HG02870 (cell line): ENCODE data around the gene MRPS27.

Experiments
- ATAC-seq: cut with Tn5 transposase; IDR thresholded peaks from one replicate; pipeline ENCODE4 v1.9.1; 2021; ENCODE audit warnings: mild to moderate bottlenecking, moderate library complexity; ENCODE audit not compliant: unreplicated experiment

Gene MRPS27

DNA sequence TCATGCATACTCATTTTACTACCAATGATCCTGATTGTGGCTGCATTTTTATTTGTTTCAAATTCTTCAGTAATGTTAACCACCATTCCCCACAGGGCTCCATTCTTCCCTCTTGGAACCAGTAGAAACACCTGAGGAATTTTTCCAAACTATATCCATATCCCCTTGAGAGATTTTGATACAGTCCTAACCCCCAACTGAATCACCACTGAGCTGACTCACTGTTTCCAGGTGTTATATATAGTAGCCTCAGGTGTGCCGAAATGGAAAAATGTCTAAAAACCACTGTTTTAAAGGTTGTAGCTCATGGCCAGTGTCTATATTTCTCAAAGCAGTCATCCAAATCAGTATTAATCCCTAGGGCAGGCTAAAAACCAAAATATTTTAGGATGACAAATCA lies 85.2 kb downstream of the MRPS27 start:
- no peak for ATAC-seq

DNA sequence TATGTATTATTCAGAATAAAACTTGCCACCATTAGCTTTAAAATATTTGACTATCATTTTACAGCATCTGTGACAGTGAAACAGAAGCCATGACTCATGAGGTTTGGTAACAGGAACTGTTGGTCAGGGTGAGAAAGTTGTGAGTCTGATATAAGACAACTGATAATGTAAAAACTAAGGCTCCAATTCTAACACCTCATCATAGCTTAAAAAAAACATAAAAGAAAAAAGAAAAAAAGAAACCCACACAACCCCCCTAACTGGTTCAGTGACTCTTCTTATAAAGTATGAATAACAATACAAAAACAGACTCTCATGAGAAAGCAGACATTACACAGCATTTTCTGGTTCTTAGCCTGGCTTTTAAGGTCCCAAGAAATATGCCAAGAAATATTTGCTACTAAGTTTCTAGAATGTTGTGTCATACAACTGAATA lies 85.8 kb downstream of the MRPS27 start:
- peak; percentile 71 for ATAC-seq

- ATAC-seq = no peak
These were observed 86.2 kb downstream of the MRPS27 start for GRCh38 chr5:72233835-72234234.

GRCh38 chr5:72232838-72233237 lies 87.2 kb downstream of the MRPS27 start:
- ATAC-seq = no peak

DNA sequence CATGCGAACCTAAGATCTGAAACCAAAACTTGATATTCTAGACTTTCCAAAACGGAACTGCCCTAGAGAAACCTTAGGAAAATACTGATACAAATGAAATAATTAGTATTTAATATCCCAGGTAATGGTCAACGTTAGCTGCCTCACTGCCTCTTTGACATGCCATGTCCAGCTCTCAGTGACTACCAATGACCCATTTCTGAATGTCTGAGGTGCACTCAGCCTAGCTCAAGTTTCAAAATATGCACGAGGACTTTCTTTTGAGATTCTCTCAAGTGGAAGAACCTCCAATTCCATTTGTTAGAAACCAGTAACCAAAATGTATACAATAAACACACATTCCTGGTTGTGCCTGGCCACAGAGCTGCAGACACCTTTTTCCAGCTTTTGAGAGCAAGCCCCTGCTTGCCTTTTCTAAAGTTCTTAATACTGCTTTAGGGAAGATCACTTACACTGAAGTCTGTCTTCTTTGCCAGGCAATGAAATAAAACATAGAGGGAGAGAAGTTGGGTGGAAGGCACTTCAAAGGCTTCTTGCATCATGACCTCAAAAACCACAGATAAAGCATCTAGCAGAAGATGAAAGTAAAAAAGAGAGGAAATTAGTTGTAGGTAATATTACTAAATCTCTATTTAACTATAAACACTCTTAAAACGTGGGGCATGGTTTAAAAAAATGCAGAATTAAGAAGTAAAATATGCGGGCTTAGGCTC lies 87.9 kb downstream of the MRPS27 start:
- no peak for ATAC-seq

DNA sequence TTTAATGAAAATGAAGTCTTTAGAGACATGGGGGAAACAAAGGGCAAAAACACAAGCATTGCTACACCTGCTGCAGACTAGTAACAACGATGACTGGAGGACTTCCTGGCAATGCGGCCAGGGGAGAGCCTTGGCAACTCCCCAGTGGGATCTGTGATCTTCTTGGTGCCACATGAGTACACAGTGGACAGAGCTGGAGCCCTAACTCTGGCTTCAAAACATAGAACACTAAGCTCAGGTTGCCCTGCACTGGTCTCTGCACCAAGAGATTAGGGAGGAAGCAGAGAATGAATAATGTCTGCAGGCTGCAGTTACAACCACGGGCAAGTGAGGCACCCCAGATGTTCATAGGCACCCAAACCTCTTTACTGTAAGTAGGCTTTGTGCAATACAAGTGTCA lies 91.1 kb downstream of the MRPS27 start:
- ATAC-seq = no peak

DNA sequence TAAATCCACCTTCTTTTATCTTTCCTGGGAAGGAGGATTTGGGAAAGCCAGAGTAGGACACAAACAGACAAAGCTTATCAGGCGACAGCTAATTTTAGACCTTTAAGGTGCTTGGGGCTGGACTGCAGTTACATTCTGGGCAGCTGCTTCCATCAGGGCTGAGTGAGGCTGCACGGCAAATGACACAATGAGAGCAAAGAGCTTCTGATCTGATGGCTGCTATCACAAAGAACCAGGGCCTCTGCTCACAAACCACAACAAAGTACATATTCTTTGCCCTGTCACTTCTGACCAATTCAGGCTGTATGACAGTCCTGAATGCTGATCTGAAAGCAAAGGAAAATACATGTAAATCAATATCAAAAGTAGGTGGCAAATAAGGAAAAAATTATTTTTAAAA lies 93.1 kb downstream of the MRPS27 start:
- no peak for ATAC-seq

GRCh38 chr5:72225741-72226140 lies 94.3 kb downstream of the MRPS27 start:
- no peak for ATAC-seq

- no peak for ATAC-seq
These were observed 95.0 kb downstream of the MRPS27 start for GRCh38 chr5:72224946-72225463.

- ATAC-seq = no peak
These were observed 96.7 kb downstream of the MRPS27 start for GRCh38 chr5:72223371-72223770.

GRCh38 chr5:72222521-72222920 lies 97.5 kb downstream of the MRPS27 start:
- no peak for ATAC-seq

GRCh38 chr5:72221541-72221940 lies 98.5 kb downstream of the MRPS27 start:
- ATAC-seq = no peak

- no peak for ATAC-seq
These were observed 98.9 kb downstream of the MRPS27 start for GRCh38 chr5:72221099-72221498.

GRCh38 chr5:72216756-72217155 lies 103.3 kb downstream of the MRPS27 start:
- ATAC-seq = no peak

DNA sequence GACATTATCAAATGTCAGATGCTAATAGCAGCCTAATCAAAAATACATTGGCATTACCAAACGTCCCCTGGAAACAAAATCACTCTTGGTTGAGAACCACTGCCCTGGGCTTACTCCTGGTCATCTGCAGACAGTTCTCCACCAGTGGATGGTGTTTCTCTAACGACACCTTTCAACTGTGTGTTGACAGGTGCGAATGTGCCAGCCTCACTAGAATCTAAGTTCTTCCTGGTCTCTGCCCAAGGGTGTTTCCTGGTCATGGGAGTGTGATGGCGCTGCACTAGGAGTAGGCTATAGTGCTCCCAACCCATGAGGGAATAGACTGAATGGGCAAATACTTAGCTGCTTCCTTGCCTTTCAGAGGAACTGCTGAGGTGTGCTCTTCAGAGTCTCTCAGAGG lies 105.9 kb downstream of the MRPS27 start:
- ATAC-seq = no peak

DNA sequence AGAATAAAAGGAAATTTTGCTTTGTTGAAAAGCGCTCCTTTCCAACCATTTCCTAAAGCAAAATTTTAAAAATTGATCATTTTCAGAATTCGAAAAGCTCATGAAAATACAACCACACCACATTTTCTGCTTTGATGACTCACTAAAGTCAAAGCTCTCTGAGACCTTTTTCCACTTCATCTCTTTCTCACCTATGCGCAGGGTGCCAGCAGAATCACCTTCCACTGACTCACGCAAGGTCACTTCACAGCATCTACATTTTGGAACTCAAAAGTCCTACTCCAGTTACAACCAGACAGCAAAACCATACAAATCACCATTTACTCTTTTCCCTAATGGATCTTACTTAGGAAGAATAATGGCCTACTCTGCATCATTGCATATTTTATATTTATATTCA lies 106.6 kb downstream of the MRPS27 start:
- no peak for ATAC-seq

DNA sequence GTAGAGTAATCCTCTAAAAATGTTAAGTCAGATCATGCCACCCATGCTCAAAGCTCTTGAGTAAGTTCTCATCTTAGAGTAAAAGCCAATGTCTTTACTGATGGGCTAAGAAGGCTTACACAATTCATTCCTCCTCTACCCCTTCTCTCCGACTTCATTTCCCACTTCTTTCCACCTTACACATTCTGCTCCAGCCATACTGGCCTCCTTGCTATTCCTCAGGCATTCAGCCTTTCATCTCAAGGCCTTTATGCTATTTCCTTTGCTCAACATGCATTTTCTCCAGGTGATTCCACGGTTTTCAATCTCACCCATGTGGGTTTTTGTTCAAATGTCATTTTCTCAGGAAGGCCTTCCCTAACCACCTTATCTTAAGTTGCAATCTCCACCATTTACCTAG lies 107.9 kb downstream of the MRPS27 start:
- no peak for ATAC-seq

- no peak for ATAC-seq
These were observed 109.0 kb downstream of the MRPS27 start for GRCh38 chr5:72210888-72211678.

DNA sequence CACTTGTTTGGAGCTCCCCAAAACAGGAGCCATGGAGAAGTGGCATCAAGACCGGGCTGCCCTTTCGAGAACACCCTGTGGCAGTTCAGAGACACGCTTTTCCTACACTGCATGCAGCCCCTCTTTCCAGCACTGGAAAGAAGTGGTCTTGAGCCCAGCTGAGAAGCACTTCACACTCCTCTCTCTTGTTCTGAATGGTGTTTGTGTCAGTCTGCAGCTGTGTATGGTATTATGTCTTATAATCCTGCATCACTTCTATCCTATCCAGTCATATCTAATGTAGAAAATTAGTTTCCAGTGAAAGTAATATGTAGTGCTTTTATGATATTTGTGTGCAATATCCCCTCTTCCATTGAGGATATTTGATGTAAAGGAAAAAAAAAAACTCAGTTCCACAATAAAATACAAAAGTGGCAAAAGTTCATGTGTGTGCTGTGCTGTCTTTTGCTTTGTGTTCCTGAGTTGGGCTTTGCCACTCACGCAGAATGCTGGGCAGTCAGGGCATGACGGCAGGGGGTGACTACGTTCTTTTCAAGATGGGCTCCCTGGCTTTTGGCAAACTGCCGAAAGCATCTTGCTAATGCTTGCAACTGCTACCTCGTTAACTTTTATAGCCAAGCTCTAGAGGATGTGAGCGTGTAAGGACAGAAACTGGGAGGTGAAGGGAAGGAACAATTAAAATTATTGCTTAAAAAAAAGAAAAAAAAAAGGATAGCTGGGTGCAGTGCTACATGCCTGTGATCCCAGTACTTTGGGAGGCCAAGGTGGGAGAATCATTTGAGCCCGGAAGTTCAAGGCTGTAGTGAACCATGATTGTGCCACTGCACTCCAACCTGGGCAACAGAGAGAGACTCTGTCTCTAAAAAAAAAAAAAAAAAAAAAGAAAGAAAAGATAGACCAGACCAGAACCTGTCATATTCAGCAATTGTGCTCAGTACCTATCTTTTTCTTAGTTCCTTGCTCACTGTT lies 110.6 kb downstream of the MRPS27 start:
- ATAC-seq = no peak

- ATAC-seq = no peak
These were observed 111.6 kb downstream of the MRPS27 start for GRCh38 chr5:72208324-72208926.

GRCh38 chr5:72206994-72207393 lies 113.0 kb downstream of the MRPS27 start:
- ATAC-seq = no peak
